GM12878 (cell line): ENCODE data around the gene PDSS1. TPM values are rescaled to one million over a fixed set of nuclear protein-coding genes. Genes with fewer than 3 reads are reported as not detected.

Experiments used
- ATAC-seq: fragments of 200-7000 bp; cut with Tn5 transposase; 3 replicates; pipeline ENCODE4 v1.9.1; 2020; ENCODE audit warnings: mild to moderate bottlenecking, moderate library complexity
- BruUV-seq: library from RNA; stranded (reverse); fragments of 400-500 nt; replicated peaks from 2 replicates; lab custom pipeline; 2021; lab: Mats Ljungman, UMichigan
- CTCF ChIA-PET: fragments of 300-600 bp; sonication (Branson Sonifier 250); formaldehyde crosslinking; extraction: SDS; loops from one replicate; lab custom pipeline; 2021; ENCODE audit warnings: inconsistent platforms; lab: Yijun Ruan, JAX
- POLR2A ChIA-PET: fragments of 350-600 bp; formaldehyde crosslinking; extraction: SDS; loops from one replicate; lab custom pipeline; 2021; ENCODE audit warnings: inconsistent platforms; lab: Charles Lee
- RAD21 ChIA-PET: fragments of 300-600 bp; sonication (Branson Sonifier 250); formaldehyde crosslinking; loops from one replicate; lab custom pipeline; 2023; ENCODE audit warnings: antibody characterized with exemption; ENCODE audit not compliant: unreplicated experiment; lab: Charles Lee
- SMC1A ChIA-PET: fragments of 300-600 bp; sonication (Branson Sonifier 250); formaldehyde crosslinking; loops from one replicate; lab custom pipeline; 2023; ENCODE audit not compliant: unreplicated experiment, uncharacterized antibody; lab: Charles Lee
- DNase-seq: peaks from one replicate; pipeline ENCODE4 v3.0.0-alpha.2; 2011; ENCODE audit warnings: low read depth, low spot score
- FAIRE-seq: peaks from 3 replicates; lab custom pipeline; 2011; peaks lifted over from hg19 to GRCh38; lab: Jason Lieb, UNC
- H2AFZ ChIP-seq: 2 replicates; pipeline ENCODE4 v1.6.0; 2011; ENCODE audit warnings: low read depth, low read length, control low read depth; ENCODE audit not compliant: control insufficient read depth
- H3K27ac ChIP-seq: 2 replicates; pipeline ENCODE4 v1.5.1; 2011; ENCODE audit warnings: control low read depth; ENCODE audit not compliant: control insufficient read depth, insufficient read depth
- H3K27me3 ChIP-seq, 2 experiments: replicated peaks in 1 of 2; 2 replicates each; pipeline versions ENCODE4 v1.6.0 to v1.6.1; 2011; ENCODE audit warnings: low read length in 1 of 2; ENCODE audit not compliant: control insufficient read depth in 2 of 2, insufficient read depth in 2 of 2
- H3K36me3 ChIP-seq, 2 experiments: 2 replicates each; pipeline ENCODE4 v1.5.1; 2011; ENCODE audit warnings: low read length in 1 of 2; ENCODE audit not compliant: control insufficient read depth in 2 of 2, insufficient read depth in 2 of 2
- H3K4me1 ChIP-seq: 2 replicates; pipeline ENCODE4 v1.6.1; 2011; ENCODE audit warnings: mild to moderate bottlenecking, low read length, moderate library complexity, mixed read lengths; ENCODE audit not compliant: control insufficient read depth, insufficient read depth
- H3K4me2 ChIP-seq: 2 replicates; pipeline ENCODE4 v1.6.0; 2011; ENCODE audit warnings: control low read depth; ENCODE audit not compliant: control insufficient read depth, insufficient read depth
- H3K4me3 ChIP-seq: fragments of 200-600 bp; sonication (generic); 2 replicates; pipeline ENCODE4 v1.5.1; 2016
- H3K79me2 ChIP-seq: 2 replicates; pipeline ENCODE4 v1.6.0; 2011; ENCODE audit warnings: low read length; ENCODE audit not compliant: control insufficient read depth, insufficient read depth
- H3K9ac ChIP-seq: 2 replicates; pipeline ENCODE4 v1.8.0; 2011; ENCODE audit warnings: low read length, control low read depth, mixed read lengths; ENCODE audit not compliant: control insufficient read depth, insufficient read depth
- H3K9me3 ChIP-seq: replicated peaks from 3 replicates; pipeline ENCODE4 v1.5.1; 2011; ENCODE audit warnings: mild to moderate bottlenecking, low read length; ENCODE audit not compliant: control insufficient read depth, insufficient read depth
- H4K20me1 ChIP-seq: 2 replicates; pipeline ENCODE4 v1.6.0; 2011; ENCODE audit not compliant: control insufficient read depth, insufficient read depth
- POLR2AphosphoS5 ChIP-seq: IDR thresholded peaks from 2 replicates; pipeline ENCODE4 v1.6.1; 2011; ENCODE audit warnings: mild to moderate bottlenecking, low read length, inconsistent platforms
- SPI1 ChIP-seq: IDR thresholded peaks from 2 replicates; pipeline ENCODE4 v1.6.1; 2011; ENCODE audit warnings: low read depth, mild to moderate bottlenecking, low read length, moderate library complexity, borderline replicate concordance; ENCODE audit not compliant: insufficient read depth
- ZNF24 ChIP-seq: fragments of 450-650 bp; IDR thresholded peaks from 2 replicates; pipeline ENCODE4 v1.6.1; 2017; ENCODE audit warnings: antibody characterized with exemption, mild to moderate bottlenecking
- ZNF384 ChIP-seq: IDR thresholded peaks from 2 replicates; pipeline ENCODE4 v1.6.1; 2012; ENCODE audit warnings: low read depth, mild to moderate bottlenecking, low read length, improper control_type of control experiment, borderline replicate concordance
- WGBS: methylation state at CpG from one replicate; pipeline ENCODE4 v1.1.6; 2016; ENCODE audit warnings: low lambda C conversion rate; ENCODE audit not compliant: insufficient replicate concordance, insufficient coverage; ENCODE audit errors: missing lambda C conversion rate; 5-methylcytosine and 5-hydroxymethylcytosine counted together
- in situ Hi-C: fragments of 300-500 bp; cut with MboI; formaldehyde crosslinking; loops from 9 replicates; pipeline ENCODE4 v1.14.3; 2018; ENCODE audit warnings: mixed read lengths
- intact Hi-C: fragments of 100-400 bp; cut with micrococcal nuclease; formaldehyde crosslinking; loops from one replicate; pipeline ENCODE4 v1.14.2; 2022; ENCODE audit not compliant: unreplicated experiment
- polyA plus RNA-seq, 11 experiments: library from polyadenylated mRNA; depleted of rRNA in 4 of 11; unstranded in 6 of 11; stranded (reverse) in 5 of 11; fragments of >200 nt; fragmentation: Nextera tagmentation in 4 of 11; fragmentation: Illumina TruSeq in 1 of 11; extraction: Ambion mirVana in 4 of 11; extraction: Trizol in 1 of 11; gene quantifications; 1 replicate in 1 of 11; 2 replicates in 10 of 11; pipeline versions ENCODE4 v1.2.1 to v1.2.3, GENCODE V29; 2011 to 2016; ENCODE audit warnings: inconsistent platforms in 2 of 11, missing spikeins in 2 of 11, low read depth in 1 of 11
- total RNA-seq, 4 experiments: library from RNA; depleted of rRNA in 3 of 4; stranded (reverse); fragments of >200 nt in 3 of 4; fragmentation: Illumina TruSeq in 1 of 4; extraction: Trizol in 1 of 4; gene quantifications; 2 replicates each; pipeline versions ENCODE4 v1.2.1 to v1.2.3, GENCODE V29; 2013 to 2021
- TF ChIP-seq, protein P1 (sequence below): IDR thresholded peaks from 2 replicates; pipeline ENCODE4 v1.6.1; 2011; ENCODE audit warnings: borderline replicate concordance, low read depth, mild to moderate bottlenecking, moderate library complexity, low read length; ENCODE audit not compliant: insufficient read depth, poor library complexity, severe bottlenecking
- TF ChIP-seq, protein P2 (sequence below): fragments of 450-650 bp; formaldehyde crosslinking; IDR thresholded peaks from 2 replicates; pipeline ENCODE4 v1.4.0; 2020; ENCODE audit warnings: mild to moderate bottlenecking, moderate library complexity

Gene PDSS1
- total and polyA plus RNA-seq, 10 of the 15 experiments (the other 5 are each of a cell fraction or from before 2014, with no cell fraction given): 12.2 to 48.2 (median 35.9) TPM

GRCh38 chr10:26743091-26743490, 45.6 kb downstream of the PDSS1 start:
- no peaks in the 10 kb centered on the region for H4K20me1 ChIP-seq
- no peak for FAIRE-seq
- ChIA-PET SMC1A (interaction anchor here (0.8 to 1.0 kb wide), 2 partner anchors 10 to 38 kb away, joined by 3 read pairs; no protein-coding TSS in a partner anchor), RAD21 (interaction anchor here (1.2 kb wide), 1 partner anchor 12 kb away, joined by 3 read pairs; no protein-coding TSS in a partner anchor), POLR2A (no interaction called here), CTCF (interaction anchor here (1.0 to 1.1 kb wide), 2 partner anchors 15 to 118 kb away, joined by 3 read pairs; partner anchors contain the start of gene ABI1)
- peak overlapping the region; percentile 61 for H3K27ac ChIP-seq
- in situ Hi-C loops: loop anchor here (10.0 kb wide), 1 partner anchor 112 kb away; no protein-coding TSS in a partner anchor
- intact Hi-C loops: no loop called here
- no peak for ATAC-seq
- peaks cover 8 to 25% of the 10 kb centered on the region in 2 experiments for H3K36me3 ChIP-seq
- TF ChIP-seq, protein P1, sequence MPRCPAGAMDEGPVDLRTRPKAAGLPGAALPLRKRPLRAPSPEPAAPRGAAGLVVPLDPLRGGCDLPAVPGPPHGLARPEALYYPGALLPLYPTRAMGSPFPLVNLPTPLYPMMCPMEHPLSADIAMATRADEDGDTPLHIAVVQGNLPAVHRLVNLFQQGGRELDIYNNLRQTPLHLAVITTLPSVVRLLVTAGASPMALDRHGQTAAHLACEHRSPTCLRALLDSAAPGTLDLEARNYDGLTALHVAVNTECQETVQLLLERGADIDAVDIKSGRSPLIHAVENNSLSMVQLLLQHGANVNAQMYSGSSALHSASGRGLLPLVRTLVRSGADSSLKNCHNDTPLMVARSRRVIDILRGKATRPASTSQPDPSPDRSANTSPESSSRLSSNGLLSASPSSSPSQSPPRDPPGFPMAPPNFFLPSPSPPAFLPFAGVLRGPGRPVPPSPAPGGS: peak; percentile 30
- TF ChIP-seq POLR2AphosphoS5: no peak
- no TSS peak for BruUV-seq
- H3K4me2 ChIP-seq: no peak overlapping the region
- no peaks in the 10 kb centered on the region for H3K27me3 ChIP-seq
- DNase-seq: no peak
- peaks cover 52% of the 10 kb centered on the region for H3K4me1 ChIP-seq
- H2AFZ ChIP-seq: no peak overlapping the region
- no peak overlapping the region for H3K4me3 ChIP-seq
- H3K79me2 ChIP-seq: peaks cover 12% of the 10 kb centered on the region
- 94% methylated on average over 2 of the region's 2 CpGs for WGBS
- no peaks in the 10 kb centered on the region for H3K9me3 ChIP-seq
- H3K9ac ChIP-seq: no peak overlapping the region

DNA sequence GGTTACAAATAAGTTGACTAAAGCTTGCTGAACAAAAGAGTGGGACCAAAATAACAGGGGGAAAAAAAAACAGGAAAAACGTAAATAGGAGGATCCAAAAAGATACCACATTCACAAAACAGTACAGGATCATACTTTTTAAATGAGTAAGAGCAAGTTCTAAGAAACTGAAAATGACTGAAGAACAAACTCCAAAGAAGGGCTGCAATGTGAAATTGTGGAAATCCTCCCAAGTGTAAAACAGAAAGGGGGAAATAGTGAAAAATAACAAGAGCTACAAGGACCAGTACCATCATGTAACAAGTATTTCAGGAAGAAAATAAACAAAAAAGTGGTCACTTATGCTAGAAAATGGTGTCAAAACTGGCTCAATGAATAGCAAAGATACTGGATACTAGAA, 46.3 kb downstream of the PDSS1 start:
- Histone ChIP-seq H3K79me2 (peaks cover 8% of the 10 kb centered on the region), H3K9me3 (no peaks in the 10 kb centered on the region), H3K4me1 (peaks cover 44% of the 10 kb centered on the region), H3K4me3 (no peak overlapping the region), H3K4me2 (no peak overlapping the region), H3K36me3 (peaks cover 8 to 21% of the 10 kb centered on the region in 2 experiments), H2AFZ (no peak overlapping the region), H4K20me1 (no peaks in the 10 kb centered on the region), H3K27me3 (no peaks in the 10 kb centered on the region), H3K27ac (no peak overlapping the region), H3K9ac (no peak overlapping the region)
- POLR2A ChIA-PET: no interaction called here
- RAD21 ChIA-PET: interaction anchor here (0.6 to 1.2 kb wide), 2 partner anchors 11 to 18 kb away, joined by 3 to 4 read pairs; no protein-coding TSS in a partner anchor
- BruUV-seq: no TSS peak
- ATAC-seq (no peak), DNase-seq (no peak), FAIRE-seq (no peak)
- CTCF ChIA-PET: interaction anchor here (1.0 to 1.1 kb wide), 2 partner anchors 15 to 117 kb away, joined by 3 read pairs; partner anchors contain the start of gene ABI1
- 88% methylated on average over 1 of the region's 1 CpG for WGBS
- in situ Hi-C loops: loop anchor here (10.0 kb wide), 1 partner anchor 111 kb away; no protein-coding TSS in a partner anchor
- SMC1A ChIA-PET: interaction anchor here (0.8 to 1.3 kb wide), 3 partner anchors 10 to 61 kb away, joined by 3 read pairs; no protein-coding TSS in a partner anchor
- intact Hi-C loops: no loop called here
- no peak for TF ChIP-seq SPI1
- TF ChIP-seq, protein P2, sequence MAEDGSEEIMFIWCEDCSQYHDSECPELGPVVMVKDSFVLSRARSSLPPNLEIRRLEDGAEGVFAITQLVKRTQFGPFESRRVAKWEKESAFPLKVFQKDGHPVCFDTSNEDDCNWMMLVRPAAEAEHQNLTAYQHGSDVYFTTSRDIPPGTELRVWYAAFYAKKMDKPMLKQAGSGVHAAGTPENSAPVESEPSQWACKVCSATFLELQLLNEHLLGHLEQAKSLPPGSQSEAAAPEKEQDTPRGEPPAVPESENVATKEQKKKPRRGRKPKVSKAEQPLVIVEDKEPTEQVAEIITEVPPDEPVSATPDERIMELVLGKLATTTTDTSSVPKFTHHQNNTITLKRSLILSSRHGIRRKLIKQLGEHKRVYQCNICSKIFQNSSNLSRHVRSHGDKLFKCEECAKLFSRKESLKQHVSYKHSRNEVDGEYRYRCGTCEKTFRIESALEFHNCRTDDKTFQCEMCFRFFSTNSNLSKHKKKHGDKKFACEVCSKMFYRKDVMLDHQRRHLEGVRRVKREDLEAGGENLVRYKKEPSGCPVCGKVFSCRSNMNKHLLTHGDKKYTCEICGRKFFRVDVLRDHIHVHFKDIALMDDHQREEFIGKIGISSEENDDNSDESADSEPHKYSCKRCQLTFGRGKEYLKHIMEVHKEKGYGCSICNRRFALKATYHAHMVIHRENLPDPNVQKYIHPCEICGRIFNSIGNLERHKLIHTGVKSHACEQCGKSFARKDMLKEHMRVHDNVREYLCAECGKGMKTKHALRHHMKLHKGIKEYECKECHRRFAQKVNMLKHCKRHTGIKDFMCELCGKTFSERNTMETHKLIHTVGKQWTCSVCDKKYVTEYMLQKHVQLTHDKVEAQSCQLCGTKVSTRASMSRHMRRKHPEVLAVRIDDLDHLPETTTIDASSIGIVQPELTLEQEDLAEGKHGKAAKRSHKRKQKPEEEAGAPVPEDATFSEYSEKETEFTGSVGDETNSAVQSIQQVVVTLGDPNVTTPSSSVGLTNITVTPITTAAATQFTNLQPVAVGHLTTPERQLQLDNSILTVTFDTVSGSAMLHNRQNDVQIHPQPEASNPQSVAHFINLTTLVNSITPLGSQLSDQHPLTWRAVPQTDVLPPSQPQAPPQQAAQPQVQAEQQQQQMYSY: no peak
- no peak for TF ChIP-seq ZNF384
- TF ChIP-seq ZNF24: no peak
